K562 (cell line): ENCODE results near the gene MPIG6B. TPM values are rescaled to one million over a fixed set of nuclear protein-coding genes. Genes with fewer than 3 reads are reported as not detected.

Experiments
- ARHGAP35 ChIP-seq: fragments of 450-650 bp; IDR thresholded peaks from 2 replicates; pipeline ENCODE4 v1.6.1; 2018; ENCODE audit not compliant: partially characterized antibody
- CREB5 ChIP-seq: fragments of 250-450 bp; sonication (Bioruptor Pico); IDR thresholded peaks from 2 replicates; pipeline ENCODE4 v1.5.0; 2020; ENCODE audit warnings: mild to moderate bottlenecking
- CTCF ChIP-seq, 3 experiments: IDR thresholded peaks in 2 of 3; conservative IDR thresholded peaks in 1 of 3; 2 replicates each; pipeline ENCODE4 v1.5.1; 2011 to 2012; ENCODE audit warnings: low read length in 3 of 3, mild to moderate bottlenecking in 3 of 3, control low read depth in 2 of 3, improper control_type of control experiment in 1 of 3, inconsistent platforms in 1 of 3, low read depth in 1 of 3, mixed read lengths in 1 of 3, moderate library complexity in 1 of 3; ENCODE audit not compliant: insufficient read depth in 2 of 3
- EGR1 ChIP-seq: fragments of 450-650 bp; conservative IDR thresholded peaks from 2 replicates; pipeline ENCODE4 v1.6.1; 2017; ENCODE audit warnings: mild to moderate bottlenecking
- EHMT2 ChIP-seq: fragments of 450-650 bp; IDR thresholded peaks from 2 replicates; pipeline ENCODE4 v1.6.1; 2018; ENCODE audit warnings: antibody characterized with exemption
- EWSR1 ChIP-seq: fragments of 450-650 bp; IDR thresholded peaks from 2 replicates; pipeline ENCODE4 v1.6.1; 2018; ENCODE audit warnings: borderline replicate concordance, mild to moderate bottlenecking, low read depth, moderate library complexity; ENCODE audit not compliant: partially characterized antibody
- FOXP1 ChIP-seq: sonication (generic); formaldehyde crosslinking; IDR thresholded peaks from 2 replicates; pipeline ENCODE4 v1.8.0; 2022; ENCODE audit warnings: mild to moderate bottlenecking, missing genetic modification reagents
- HDAC2 ChIP-seq: fragments of 450-650 bp; IDR thresholded peaks from 2 replicates; pipeline ENCODE4 v1.6.1; 2016; ENCODE audit warnings: mild to moderate bottlenecking
- KDM5B ChIP-seq: fragments of 200-600 bp; sonication (generic); IDR thresholded peaks from 2 replicates; pipeline ENCODE4 v1.6.1; 2012; ENCODE audit warnings: low read depth, mild to moderate bottlenecking, moderate library complexity, low read length, control low read depth, inconsistent platforms; ENCODE audit not compliant: insufficient replicate concordance
- NFE2 ChIP-seq: IDR thresholded peaks from 2 replicates; pipeline ENCODE4 v1.6.1; 2014; ENCODE audit warnings: antibody characterized with exemption, low read depth
- NR3C1 ChIP-seq: sonication (generic); formaldehyde crosslinking; IDR thresholded peaks from 2 replicates; pipeline ENCODE4 v1.8.1; 2022; ENCODE audit warnings: missing genetic modification reagents
- PHB2 ChIP-seq: fragments of 450-650 bp; IDR thresholded peaks from 2 replicates; pipeline ENCODE4 v1.6.1; 2017; ENCODE audit warnings: low read depth
- PKNOX1 ChIP-seq: fragments of 450-650 bp; IDR thresholded peaks from 2 replicates; pipeline ENCODE4 v1.6.1; 2016
- PML ChIP-seq: IDR thresholded peaks from 2 replicates; pipeline ENCODE4 v1.6.1; 2012; ENCODE audit warnings: low read length, inconsistent platforms
- SETDB1 ChIP-seq: IDR thresholded peaks from one replicate; pipeline ENCODE4 v1.6.1; 2012; ENCODE audit warnings: low read length, control low read depth, inconsistent platforms
- SMARCB1 ChIP-seq: IDR thresholded peaks from 2 replicates; pipeline ENCODE4 v1.6.1; 2011; ENCODE audit warnings: improper control_type of control experiment, low read depth; ENCODE audit not compliant: insufficient read length
- SREBF1 ChIP-seq: fragments of 150-350 bp; IDR thresholded peaks from 2 replicates; pipeline ENCODE4 v1.6.1; 2014; ENCODE audit warnings: antibody characterized with exemption, low read depth, low read length, borderline replicate concordance
- SRF ChIP-seq, 2 experiments: fragments of 250-450, 450-650 bp in 1 of 2; sonication (Bioruptor Pico) in 1 of 2; sonication (generic) in 1 of 2; formaldehyde crosslinking; IDR thresholded peaks; 2 replicates each; pipeline versions ENCODE4 v1.5.0 to v1.5.1; 2020 to 2022; ENCODE audit warnings: mild to moderate bottlenecking in 1 of 2, missing genetic modification reagents in 1 of 2
- TAF7 ChIP-seq: fragments of 450-650 bp; IDR thresholded peaks from 2 replicates; pipeline ENCODE4 v1.6.1; 2016; ENCODE audit warnings: missing genetic modification characterization, missing compliant biosample characterization
- TCFL5 ChIP-seq: fragments of 250-450 bp; sonication (Bioruptor Pico); conservative IDR thresholded peaks from 2 replicates; pipeline ENCODE4 v1.6.1; 2021; ENCODE audit warnings: mild to moderate bottlenecking, moderate library complexity, matching md5 sums
- YY1 ChIP-seq, 3 experiments: IDR thresholded peaks; 2 replicates each; pipeline ENCODE4 v1.6.1; 2011; ENCODE audit warnings: low read length in 2 of 3, mild to moderate bottlenecking in 2 of 3, moderate library complexity in 2 of 3, borderline replicate concordance in 1 of 3, control low read depth in 1 of 3, low read depth in 1 of 3; ENCODE audit not compliant: insufficient read depth in 3 of 3, insufficient replicate concordance in 2 of 3, control insufficient read depth in 1 of 3, insufficient read length in 1 of 3; ENCODE audit errors: extremely low read depth in 1 of 3
- ZC3H4 ChIP-seq: sonication (generic); formaldehyde crosslinking; IDR thresholded peaks from 2 replicates; pipeline ENCODE4 v1.9.0; 2021; ENCODE audit warnings: missing genetic modification reagents, borderline replicate concordance
- ZNF124 ChIP-seq: sonication (generic); formaldehyde crosslinking; IDR thresholded peaks from 2 replicates; pipeline ENCODE4 v1.8.1; 2022; ENCODE audit warnings: missing genetic modification reagents
- ZNF239 ChIP-seq: fragments of 250-450 bp; sonication (Bioruptor Pico); IDR thresholded peaks from 2 replicates; pipeline ENCODE4 v1.4.0; 2020; ENCODE audit warnings: mild to moderate bottlenecking
- ZNF551 ChIP-seq: fragments of 250-450 bp; sonication (Bioruptor Pico); IDR thresholded peaks from 2 replicates; pipeline ENCODE4 v1.5.0; 2021; ENCODE audit warnings: mild to moderate bottlenecking, moderate library complexity
- ZNF780A ChIP-seq: fragments of 250-450 bp; sonication (Bioruptor Pico); IDR thresholded peaks from 2 replicates; pipeline ENCODE4 v1.5.0; 2021; ENCODE audit warnings: mild to moderate bottlenecking
- polyA plus RNA-seq, 8 experiments: library from polyadenylated mRNA; depleted of rRNA in 4 of 8; stranded (reverse) in 5 of 8; unstranded in 3 of 8; fragments of >200 nt; fragmentation: Nextera tagmentation in 2 of 8; fragmentation: Illumina TruSeq in 1 of 8; extraction: Ambion mirVana in 2 of 8; extraction: Trizol in 1 of 8; gene quantifications; 2 replicates each; pipeline versions ENCODE4 v1.2.1 to v1.2.3, GENCODE V29; 2011 to 2014; ENCODE audit warnings: inconsistent platforms in 1 of 8, missing spikeins in 1 of 8
- total RNA-seq, 7 experiments: library from RNA; depleted of rRNA in 6 of 7; stranded (reverse); fragments of >200 nt in 6 of 7; fragmentation: Illumina TruSeq in 2 of 7; extraction: Trizol in 2 of 7; gene quantifications; 2 replicates each; pipeline versions ENCODE4 v1.2.1 to v1.2.3, GENCODE V29; 2011 to 2021; ENCODE audit warnings: low replicate concordance in 1 of 7

Gene MPIG6B
- total and polyA plus RNA-seq, 9 of the 15 experiments (the other 6 are each of a cell fraction or from before 2014, with no cell fraction given), result 0.11 to 1.2 (median 0.28) TPM; not detected in 1

GRCh38 chr6:31737315-31737990 lies 14.3 kb downstream of the MPIG6B start (continued):
- TF ChIP-seq PKNOX1 (no peak), NR3C1 (CRISPR knock-in tag) (no peak), NFE2 (no peak), SMARCB1 (no peak), TAF7 (tag) (no peak), ARHGAP35 (peak; percentile 68), ZNF239 (CRISPR knock-in tag) (no peak; the same call in 1 of the 2 replicates), TCFL5 (CRISPR knock-in tag) (no peak), CREB5 (CRISPR knock-in tag) (peak; percentile 82; the same call in 1 of the 2 replicates), FOXP1 (CRISPR knock-in tag) (0 out of 2 replicates have a peak, but pooled peaks have one; percentile 52), ZNF780A (CRISPR knock-in tag) (no peak), EWSR1 (no peak), SETDB1 (no peak), ZNF551 (CRISPR knock-in tag) (peak; percentile 67), CTCF (IDR thresholded peaks at IDR 0.05 in 2 of 3, conservative IDR thresholded peaks at IDR 0.05 in 1 of 3; ENCODE audit: insufficient read depth in 2 of 3, low read depth in 1 of 3, low read length in 3 of 3) (no peak), YY1 (IDR thresholded peaks at IDR 0.05; ENCODE audit: borderline replicate concordance in 1 of 3, control insufficient read depth in 1 of 3, extremely low read depth in 1 of 3, insufficient read depth in 3 of 3, insufficient read length in 1 of 3, insufficient replicate concordance in 2 of 3, low read depth in 1 of 3, low read length in 2 of 3) (no peak), PML (no peak), PHB2 (peak; percentile 65), EHMT2 (peak; percentile 47; the same call in 1 of the 2 replicates), ZNF124 (CRISPR knock-in tag) (no peak), KDM5B (no peak), ZC3H4 (CRISPR knock-in tag) (no peak), HDAC2 (no peak; the same call in 1 of the 2 replicates), SREBF1 (no peak), SRF (CRISPR knock-in tag; IDR thresholded peaks at IDR 0.05) (no peak), EGR1 (no peak)
